OCI-LY3 (cell line): ENCODE results near the gene DSCAM.

ENCODE experiments used
- CTCF ChIP-seq: fragments of 200-600, 300-600 bp; sonication (generic); IDR thresholded peaks from 2 replicates; pipeline ENCODE4 v1.5.1; 2014; ENCODE audit warnings: antibody characterized with exemption, low read length, low read depth
- EZH2phosphoT487 ChIP-seq: fragments of 200-600 bp; shearing (Covaris generic); IDR thresholded peaks from 2 replicates; pipeline ENCODE4 v1.6.1; 2018; ENCODE audit warnings: antibody characterized with exemption, mixed run types, low read depth

GRCh38 chr21:40074198-40074597, 772.8 kb downstream of the DSCAM start:
- TF ChIP-seq CTCF (no peak), EZH2phosphoT487 (no peak)
